ENCODE results near the gene PARD3B.

Gene PARD3B

GRCh38 chr2:205343103-205343502 is 797.8 kb downstream of the PARD3B start:
- TF ChIP-seq, protein P1, sequence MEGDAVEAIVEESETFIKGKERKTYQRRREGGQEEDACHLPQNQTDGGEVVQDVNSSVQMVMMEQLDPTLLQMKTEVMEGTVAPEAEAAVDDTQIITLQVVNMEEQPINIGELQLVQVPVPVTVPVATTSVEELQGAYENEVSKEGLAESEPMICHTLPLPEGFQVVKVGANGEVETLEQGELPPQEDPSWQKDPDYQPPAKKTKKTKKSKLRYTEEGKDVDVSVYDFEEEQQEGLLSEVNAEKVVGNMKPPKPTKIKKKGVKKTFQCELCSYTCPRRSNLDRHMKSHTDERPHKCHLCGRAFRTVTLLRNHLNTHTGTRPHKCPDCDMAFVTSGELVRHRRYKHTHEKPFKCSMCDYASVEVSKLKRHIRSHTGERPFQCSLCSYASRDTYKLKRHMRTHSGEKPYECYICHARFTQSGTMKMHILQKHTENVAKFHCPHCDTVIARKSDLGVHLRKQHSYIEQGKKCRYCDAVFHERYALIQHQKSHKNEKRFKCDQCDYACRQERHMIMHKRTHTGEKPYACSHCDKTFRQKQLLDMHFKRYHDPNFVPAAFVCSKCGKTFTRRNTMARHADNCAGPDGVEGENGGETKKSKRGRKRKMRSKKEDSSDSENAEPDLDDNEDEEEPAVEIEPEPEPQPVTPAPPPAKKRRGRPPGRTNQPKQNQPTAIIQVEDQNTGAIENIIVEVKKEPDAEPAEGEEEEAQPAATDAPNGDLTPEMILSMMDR (IDR thresholded peaks at IDR 0.05; ENCODE audit: borderline replicate concordance, control extremely low read depth, extremely low read depth, insufficient read depth, missing control alignments) = no peak
- in situ Hi-C loops (cut with MboI; ENCODE audit: low sequenced_read_pairs, unreplicated experiment) = no loop called here
- DNase-seq (ENCODE audit: low spot score) = no peak

GRCh38 chr2:205346649-205347048 is 801.4 kb downstream of the PARD3B start:
- TF ChIP-seq, protein P1 (IDR thresholded peaks at IDR 0.05; ENCODE audit: borderline replicate concordance, control extremely low read depth, extremely low read depth, insufficient read depth, missing control alignments) = no peak
- DNase-seq (ENCODE audit: low spot score) = no peak
- in situ Hi-C loops (cut with MboI; ENCODE audit: low sequenced_read_pairs, unreplicated experiment) = no loop called here

DNA sequence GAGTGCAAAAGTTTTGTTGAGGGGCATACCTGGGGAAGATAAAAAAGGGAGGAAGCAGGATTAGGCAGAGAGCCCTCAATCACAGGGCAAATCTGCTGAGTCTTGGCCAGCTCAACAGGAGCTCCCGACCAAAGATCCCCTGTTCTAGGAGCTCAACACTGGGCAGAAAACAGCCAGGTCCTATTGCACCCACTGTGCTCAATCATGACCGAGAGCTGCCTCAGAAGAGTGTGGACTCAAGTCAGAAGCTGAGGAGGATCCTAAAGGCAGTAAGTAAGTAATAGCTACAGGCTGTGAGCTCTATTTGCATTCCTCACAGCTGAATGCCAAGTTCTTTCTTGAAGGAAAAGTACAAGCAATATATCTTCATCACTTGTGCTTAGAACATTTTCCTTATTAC is 802.6 kb downstream of the PARD3B start:
- in situ Hi-C loops (cut with MboI; ENCODE audit: low sequenced_read_pairs, unreplicated experiment) = no loop called here
- TF ChIP-seq, protein P1 (IDR thresholded peaks at IDR 0.05; ENCODE audit: borderline replicate concordance, control extremely low read depth, extremely low read depth, insufficient read depth, missing control alignments) = no peak
- DNase-seq (ENCODE audit: low spot score) = no peak

DNA sequence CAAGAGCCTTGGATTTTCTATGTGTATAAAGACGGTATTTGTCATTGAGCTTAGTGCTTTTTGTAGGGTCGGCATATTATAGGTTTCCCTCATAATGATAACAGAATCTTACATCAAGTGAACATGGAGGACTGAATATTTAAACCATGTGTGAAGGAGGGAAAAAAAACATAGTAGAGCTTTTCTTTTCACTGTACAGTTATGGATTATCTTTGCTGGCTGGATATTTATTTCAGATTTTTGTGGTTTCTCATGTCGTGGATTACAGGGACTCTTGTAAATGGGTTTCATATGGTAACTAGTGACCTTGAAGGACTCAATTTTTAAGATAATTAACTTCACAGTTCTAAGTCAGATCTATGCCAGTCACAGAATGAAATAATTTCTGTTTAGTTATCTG is 806.8 kb downstream of the PARD3B start:
- in situ Hi-C loops (cut with MboI; ENCODE audit: low sequenced_read_pairs, unreplicated experiment) = no loop called here
- no peak for DNase-seq (ENCODE audit: low spot score)
- TF ChIP-seq, protein P1 (IDR thresholded peaks at IDR 0.05; ENCODE audit: borderline replicate concordance, control extremely low read depth, extremely low read depth, insufficient read depth, missing control alignments) = no peak

GRCh38 chr2:205352593-205352992 is 807.3 kb downstream of the PARD3B start:
- no peak for DNase-seq (ENCODE audit: low spot score)
- in situ Hi-C loops (cut with MboI; ENCODE audit: low sequenced_read_pairs, unreplicated experiment) = no loop called here
- TF ChIP-seq, protein P1 (IDR thresholded peaks at IDR 0.05; ENCODE audit: borderline replicate concordance, control extremely low read depth, extremely low read depth, insufficient read depth, missing control alignments) = no peak

DNA sequence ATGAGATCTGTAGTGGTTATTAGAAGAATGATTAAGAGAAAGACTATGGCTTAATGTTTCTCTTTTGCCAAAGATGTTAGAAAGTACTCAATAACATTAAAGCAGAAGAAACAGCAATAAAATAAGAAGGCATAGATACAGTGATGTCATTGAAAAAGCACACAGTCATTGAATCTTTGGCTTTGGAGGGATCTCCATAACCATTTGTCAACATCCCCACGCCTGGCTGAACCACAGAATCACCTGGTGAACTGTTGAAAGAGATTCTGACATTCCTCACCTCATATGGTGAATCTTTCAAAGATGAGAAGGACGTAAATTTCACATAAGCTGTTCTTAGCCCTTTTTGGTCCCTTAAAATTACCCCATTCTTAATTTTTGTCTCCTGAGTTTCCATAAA is 812.5 kb downstream of the PARD3B start:
- TF ChIP-seq, protein P1 (IDR thresholded peaks at IDR 0.05; ENCODE audit: borderline replicate concordance, control extremely low read depth, extremely low read depth, insufficient read depth, missing control alignments) = no peak
- in situ Hi-C loops (cut with MboI; ENCODE audit: low sequenced_read_pairs, unreplicated experiment) = no loop called here
- DNase-seq (ENCODE audit: low spot score) = no peak

GRCh38 chr2:205358351-205358815 is 813.1 kb downstream of the PARD3B start:
- no peak for DNase-seq (ENCODE audit: low spot score)
- in situ Hi-C loops (cut with MboI; ENCODE audit: low sequenced_read_pairs, unreplicated experiment) = no loop called here
- TF ChIP-seq, protein P1 (IDR thresholded peaks at IDR 0.05; ENCODE audit: borderline replicate concordance, control extremely low read depth, extremely low read depth, insufficient read depth, missing control alignments) = no peak

Data from GM13976 (cell line).